ENCODE measurements around the gene POU2F1.

Gene POU2F1

GRCh38 chr1:167330601-167331293 lies 110.1 kb downstream of the POU2F1 start:
- no peak for TF ChIP-seq CTCF (IDR thresholded peaks at IDR 0.05)
- H3K9me3 ChIP-seq: no peaks in the 10 kb centered on the region
- peaks cover 11 to 46% of the 10 kb centered on the region in 2 experiments for H3K4me1 ChIP-seq (ENCODE audit: control insufficient read depth in 1 of 2, insufficient read depth in 1 of 2, low read depth in 1 of 2, low read length in 1 of 2)
- peak overlapping the region; percentile 1 for H3K27ac ChIP-seq
- H3K36me3 ChIP-seq: no peaks in the 10 kb centered on the region
- H3K27me3 ChIP-seq: no peaks in the 10 kb centered on the region
- no peak overlapping the region for H3K4me3 ChIP-seq (ENCODE audit: low read depth in 1 of 2, low read length in 1 of 2)

DNA sequence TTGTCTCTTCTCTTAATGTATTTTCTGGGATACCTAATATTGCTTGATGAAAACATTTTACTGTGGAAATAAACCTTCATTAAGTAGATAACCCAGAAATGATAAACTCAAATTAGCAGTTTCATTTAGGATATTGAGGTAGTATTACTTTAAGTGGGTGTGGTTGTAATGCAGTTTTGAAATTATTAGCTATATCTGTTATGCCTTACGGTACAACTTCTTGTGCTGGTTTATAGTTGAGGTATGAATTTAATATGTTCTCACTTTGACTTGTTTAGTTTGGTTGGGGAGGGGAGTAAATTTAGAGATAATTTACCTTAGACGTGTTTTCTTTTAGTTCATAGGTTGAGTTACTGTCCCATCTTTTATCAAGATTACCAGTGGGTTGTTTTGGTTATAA lies 111.0 kb downstream of the POU2F1 start:
- Histone ChIP-seq H3K4me1 (ENCODE audit: control insufficient read depth in 1 of 2, insufficient read depth in 1 of 2, low read depth in 1 of 2, low read length in 1 of 2) (peaks cover 11 to 46% of the 10 kb centered on the region in 2 experiments), H3K36me3 (no peaks in the 10 kb centered on the region), H3K27ac (no peak overlapping the region), H3K9me3 (no peaks in the 10 kb centered on the region), H3K27me3 (no peaks in the 10 kb centered on the region), H3K4me3 (ENCODE audit: low read depth in 1 of 2, low read length in 1 of 2) (no peak overlapping the region)
- no peak for TF ChIP-seq CTCF (IDR thresholded peaks at IDR 0.05)

- Histone ChIP-seq H3K4me1 (ENCODE audit: control insufficient read depth in 1 of 2, insufficient read depth in 1 of 2, low read depth in 1 of 2, low read length in 1 of 2) (peaks cover 11 to 46% of the 10 kb centered on the region in 2 experiments), H3K27ac (no peak overlapping the region), H3K4me3 (ENCODE audit: low read depth in 1 of 2, low read length in 1 of 2) (no peak overlapping the region), H3K9me3 (no peaks in the 10 kb centered on the region), H3K36me3 (no peaks in the 10 kb centered on the region), H3K27me3 (no peaks in the 10 kb centered on the region)
- TF ChIP-seq CTCF (IDR thresholded peaks at IDR 0.05): no peak
Measured at GRCh38 chr1:167332503-167332902, 111.8 kb downstream of the POU2F1 start.

DNA sequence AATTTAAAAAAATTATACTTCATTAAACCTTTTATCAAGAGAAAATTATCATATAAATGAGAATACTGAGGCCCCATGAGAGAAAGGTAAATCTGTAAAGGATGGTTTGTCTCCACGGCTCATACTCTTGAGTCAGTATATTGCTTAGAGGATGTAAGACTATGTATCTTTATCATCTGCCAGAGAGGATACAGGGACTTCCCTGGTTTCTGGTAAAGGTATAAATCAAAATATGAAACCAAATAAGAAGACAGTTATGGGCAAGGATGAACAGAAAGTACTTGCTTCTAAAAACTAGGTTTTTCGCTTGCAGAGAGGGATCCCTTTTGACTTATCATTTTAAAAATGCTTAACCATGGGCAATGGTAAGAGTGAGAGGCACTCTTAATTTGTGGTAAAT lies 112.4 kb downstream of the POU2F1 start:
- Histone ChIP-seq H3K9me3 (no peaks in the 10 kb centered on the region), H3K27me3 (no peaks in the 10 kb centered on the region), H3K4me1 (ENCODE audit: control insufficient read depth in 1 of 2, insufficient read depth in 1 of 2, low read depth in 1 of 2, low read length in 1 of 2) (peaks cover 11 to 46% of the 10 kb centered on the region in 2 experiments), H3K4me3 (ENCODE audit: low read depth in 1 of 2, low read length in 1 of 2) (no peak overlapping the region), H3K27ac (no peak overlapping the region), H3K36me3 (no peaks in the 10 kb centered on the region)
- no peak for TF ChIP-seq CTCF (IDR thresholded peaks at IDR 0.05)

GRCh38 chr1:167333703-167334102 lies 113.0 kb downstream of the POU2F1 start:
- Histone ChIP-seq H3K4me1 (ENCODE audit: control insufficient read depth in 1 of 2, insufficient read depth in 1 of 2, low read depth in 1 of 2, low read length in 1 of 2) (peaks cover 7 to 40% of the 10 kb centered on the region in 2 experiments), H3K27me3 (no peaks in the 10 kb centered on the region), H3K4me3 (ENCODE audit: low read depth in 1 of 2, low read length in 1 of 2) (no peak overlapping the region), H3K36me3 (no peaks in the 10 kb centered on the region), H3K27ac (no peak overlapping the region), H3K9me3 (no peaks in the 10 kb centered on the region)
- TF ChIP-seq CTCF (IDR thresholded peaks at IDR 0.05): no peak

Data from neutrophil (primary cell).